HepG2 (cell line): ENCODE measurements around the gene SUPT4H1. TPM values are rescaled to one million over a fixed set of nuclear protein-coding genes. Genes with fewer than 3 reads are reported as not detected.
A peak's percentile ranks its signal among the peaks of the same experiment; 100 is the strongest.

Experiments used
- ATAC-seq: fragments of 200-7000 bp; cut with Tn5 transposase; 3 replicates; pipeline ENCODE4 v1.9.1; 2020; ENCODE audit warnings: mild to moderate bottlenecking, moderate library complexity
- BruUV-seq: library from RNA; stranded (reverse); fragments of 400-500 nt; replicated peaks from 2 replicates; lab custom pipeline; 2021; lab: Mats Ljungman, UMichigan
- CTCF ChIA-PET: fragments of 300-600 bp; formaldehyde crosslinking; extraction: SDS; loops from one replicate; lab custom pipeline; 2021; ENCODE audit warnings: low total read pairs, inconsistent platforms, low intra/inter-chr PET ratio; lab: Yijun Ruan, JAX
- POLR2A ChIA-PET: fragments of 350-600 bp; sonication (Branson Sonifier 250); formaldehyde crosslinking; loops from one replicate; lab custom pipeline; 2020; ENCODE audit warnings: antibody characterized with exemption, inconsistent platforms; lab: Yijun Ruan, JAX
- DNase-seq: peaks from one replicate; pipeline ENCODE4 v3.0.0-alpha.2; 2015; ENCODE audit warnings: low spot score
- FAIRE-seq: peaks from 3 replicates; lab custom pipeline; 2011; peaks lifted over from hg19 to GRCh38; lab: Jason Lieb, UNC
- H2AFZ ChIP-seq: one replicate; pipeline ENCODE4 v1.6.1; 2011; ENCODE audit warnings: low read length, inconsistent platforms
- H3K27ac ChIP-seq: fragments of 300-600 bp; 3 replicates; pipeline ENCODE4 v1.8.0; 2011; ENCODE audit warnings: mixed run types, mild to moderate bottlenecking, mixed read lengths, low read length, inconsistent platforms; ENCODE audit not compliant: insufficient read depth; ENCODE audit errors: extremely low read length
- H3K27me3 ChIP-seq, 2 experiments: fragments of 200-600 bp in 1 of 2; 2 replicates in 1 of 2; 3 replicates in 1 of 2; pipeline versions ENCODE4 v1.6.0 to v1.8.0; 2011; ENCODE audit warnings: low read length in 2 of 2, mild to moderate bottlenecking in 2 of 2, moderate library complexity in 2 of 2, inconsistent platforms in 1 of 2; ENCODE audit not compliant: insufficient read depth in 2 of 2, control insufficient read depth in 1 of 2
- H3K36me3 ChIP-seq, 2 experiments: fragments of 200-600 bp in 1 of 2; replicated peaks in 1 of 2; 2 replicates in 1 of 2; 3 replicates in 1 of 2; pipeline versions ENCODE4 v1.5.1 to v1.8.0; 2011; ENCODE audit warnings: low read length in 2 of 2, inconsistent platforms in 1 of 2; ENCODE audit not compliant: insufficient read depth in 2 of 2, control insufficient read depth in 1 of 2
- H3K4me1 ChIP-seq: 2 replicates; pipeline ENCODE4 v1.5.1; 2012; ENCODE audit warnings: low read length, inconsistent platforms; ENCODE audit not compliant: insufficient read depth
- H3K4me2 ChIP-seq: 2 replicates; pipeline ENCODE4 v1.6.0; 2011; ENCODE audit warnings: low read depth, low read length, inconsistent platforms
- H3K4me3 ChIP-seq, 3 experiments: fragments of 200-600 bp in 1 of 3; sonication (generic), shearing (Covaris generic) in 1 of 3; replicated peaks in 1 of 3; 2 replicates each; pipeline ENCODE4 v1.5.1; 2011 to 2016; ENCODE audit warnings: low read length in 3 of 3, inconsistent platforms in 2 of 3, low read depth in 2 of 3, mild to moderate bottlenecking in 2 of 3, control low read depth in 1 of 3, mixed read lengths in 1 of 3; ENCODE audit not compliant: insufficient read depth in 1 of 3
- H3K79me2 ChIP-seq: one replicate; pipeline ENCODE4 v1.6.1; 2011; ENCODE audit warnings: low read length, inconsistent platforms; ENCODE audit not compliant: insufficient read depth
- H3K9ac ChIP-seq: 2 replicates; pipeline ENCODE4 v1.6.0; 2011; ENCODE audit warnings: mild to moderate bottlenecking, low read depth, low read length, inconsistent platforms; ENCODE audit not compliant: insufficient read depth
- H3K9me3 ChIP-seq: 2 replicates; pipeline ENCODE4 v1.5.1; 2012; ENCODE audit warnings: mild to moderate bottlenecking, low read length
- H4K20me1 ChIP-seq: 2 replicates; pipeline ENCODE4 v1.6.0; 2011; ENCODE audit warnings: inconsistent platforms, mild to moderate bottlenecking, low read length, moderate library complexity; ENCODE audit not compliant: insufficient read depth
- AGO2 ChIP-seq: fragments of 200-400 bp; formaldehyde crosslinking; optimal IDR thresholded peaks from 2 replicates; pipeline ENCODE3; 2017; ENCODE audit warnings: mild to moderate bottlenecking, low read depth, low read length, moderate library complexity
- ARNT2 ChIP-seq: sonication (generic); formaldehyde crosslinking; IDR thresholded peaks from 2 replicates; pipeline ENCODE4 v1.8.0; 2022; ENCODE audit warnings: mild to moderate bottlenecking, low read depth, missing genetic modification reagents, moderate library complexity
- POLR2G ChIP-seq: fragments of 200-400 bp; formaldehyde crosslinking; IDR thresholded peaks from 2 replicates; pipeline ENCODE4 v1.6.1; 2018; ENCODE audit warnings: mild to moderate bottlenecking, low read depth, low read length, moderate library complexity
- ZBTB7B ChIP-seq: sonication (generic); formaldehyde crosslinking; IDR thresholded peaks from 2 replicates; pipeline ENCODE4 v1.4.0; 2020; ENCODE audit warnings: missing genetic modification reagents
- ZNF180 ChIP-seq: sonication (generic); formaldehyde crosslinking; IDR thresholded peaks from 2 replicates; pipeline ENCODE4 v1.4.0; 2020; ENCODE audit warnings: low read depth, missing genetic modification reagents, borderline replicate concordance
- WGBS: methylation state at CpG from one replicate; pipeline ENCODE4 v1.1.6; 2017; ENCODE audit warnings: low lambda C conversion rate; 5-methylcytosine and 5-hydroxymethylcytosine counted together
- in situ Hi-C: cut with HindIII; loops from 2 replicates; pipeline ENCODE4 v1.10.0; 2017; ENCODE audit warnings: low pct_unique_long_range_greater_than_20kb; ENCODE audit not compliant: extremely low pct_ligation_motif_present
- intact Hi-C: fragments of 100-400 bp; cut with micrococcal nuclease; formaldehyde crosslinking; loops from one replicate; pipeline ENCODE4 v1.10.0; 2022; ENCODE audit not compliant: unreplicated experiment
- polyA plus RNA-seq, 8 experiments: library from polyadenylated mRNA; depleted of rRNA in 3 of 8; stranded (reverse) in 7 of 8; unstranded in 1 of 8; fragments of >200 nt; fragmentation: Illumina TruSeq in 4 of 8; extraction: Trizol in 4 of 8; gene quantifications; 2 replicates each; pipeline versions ENCODE4 v1.2.1 to v1.2.3, GENCODE V29; 2011 to 2016; ENCODE audit warnings: low read depth in 4 of 8, missing spikeins in 1 of 8, mixed read lengths in 1 of 8; ENCODE audit not compliant: insufficient read depth in 1 of 8
- total RNA-seq, 5 experiments: library from RNA; depleted of rRNA; stranded (reverse); fragments of >200 nt; fragmentation: Illumina TruSeq; extraction: Trizol; gene quantifications; 2 replicates each; pipeline ENCODE4 v1.2.3, GENCODE V29; 2016; ENCODE audit warnings: low read depth in 1 of 5

Gene SUPT4H1
- total and polyA plus RNA-seq, 2 of the 13 experiments (the other 11 are each of a cell fraction or from before 2014, with no cell fraction given), result 155 to 244 TPM

- ChIA-PET CTCF (no interaction called here), POLR2A (interaction anchor here (0.6 to 5.3 kb wide), 4 partner anchors 12 to 99 kb away, joined by 3 to 25 read pairs (median 14); partner anchors contain the start of genes RNF43 and SUPT4H1)
- no peak overlapping the region for H3K4me2 ChIP-seq
- no peaks in the 10 kb centered on the region for H3K79me2 ChIP-seq
- no peaks in the 10 kb centered on the region for H4K20me1 ChIP-seq
- H3K9me3 ChIP-seq, result no peaks in the 10 kb centered on the region
- DNase-seq, result no peak
- no peak overlapping the region for H3K4me3 ChIP-seq
- TF ChIP-seq ZNF180 (CRISPR knock-in tag), result no peak
- TF ChIP-seq AGO2, result peak; percentile 18
- no peak for TF ChIP-seq ZBTB7B (CRISPR knock-in tag)
- TF ChIP-seq, all 625 proteins: peak for 1
- Histone ChIP-seq H3K27me3 (no peaks in the 10 kb centered on the region), H2AFZ (no peak overlapping the region), H3K27ac (no peak overlapping the region), H3K4me1 (peaks cover 43% of the 10 kb centered on the region), H3K9ac (no peak overlapping the region), H3K36me3 (peaks cover 7 to 17% of the 10 kb centered on the region in 2 experiments; a peak in 4 of 5 replicates)
- BruUV-seq, result no TSS peak
- WGBS, result 80% methylated on average over 5 of the region's 5 CpGs
- ATAC-seq (no peak), FAIRE-seq (no peak)
- in situ Hi-C loops (no loop called here), intact Hi-C loops (no loop called here)
Measured at GRCh38 chr17:58340405-58340876, 11.6 kb downstream of the SUPT4H1 start.

- no peaks in the 10 kb centered on the region for H3K79me2 ChIP-seq
- ChIA-PET CTCF (no interaction called here), POLR2A (interaction anchor here (1.0 to 5.3 kb wide), 6 partner anchors 12 to 78 kb away, joined by 3 to 28 read pairs (median 14); partner anchors contain the start of genes RNF43 and SUPT4H1)
- H3K36me3 ChIP-seq, result peaks cover 6 to 12% of the 10 kb centered on the region in 2 experiments; a peak in 4 of 5 replicates
- no peaks in the 10 kb centered on the region for H4K20me1 ChIP-seq
- TF ChIP-seq POLR2G (peak; percentile 10; the same call in 1 of the 2 replicates), ARNT2 (CRISPR knock-in tag) (no peak)
- in situ Hi-C loops, result no loop called here
- no peak overlapping the region for H3K4me2 ChIP-seq
- no peaks in the 10 kb centered on the region for H3K9me3 ChIP-seq
- no peaks in the 10 kb centered on the region for H3K27me3 ChIP-seq
- H3K4me3 ChIP-seq, result no peak overlapping the region
- H2AFZ ChIP-seq, result no peak overlapping the region
- DNase-seq, result no peak
- intact Hi-C loops, result no loop called here
- peaks cover 49% of the 10 kb centered on the region for H3K4me1 ChIP-seq
- H3K27ac ChIP-seq, result no peak overlapping the region
- no TSS peak for BruUV-seq
- WGBS, result 97% methylated on average over 5 of the region's 6 CpGs
- no peak for FAIRE-seq
- ATAC-seq, result no peak
- no peak overlapping the region for H3K9ac ChIP-seq
Measured at GRCh38 chr17:58339755-58340404, 12.1 kb downstream of the SUPT4H1 start.
